MCF 10A (cell line): ENCODE results near the gene LILRA1. TPM values are rescaled to one million over a fixed set of nuclear protein-coding genes. Genes with fewer than 3 reads are reported as not detected.

Experiments used
- BruUV-seq: library from RNA; stranded (reverse); fragments of 400-500 nt; replicated peaks from 2 replicates; lab custom pipeline; 2021; lab: Mats Ljungman, UMichigan
- CTCF ChIA-PET: fragments of 300-600 bp; sonication (Branson Sonifier 250); formaldehyde crosslinking; extraction: SDS; loops from one replicate; lab custom pipeline; 2021; ENCODE audit warnings: antibody characterized with exemption, inconsistent platforms; lab: Yijun Ruan, JAX
- POLR2A ChIA-PET: fragments of 300-600, 350-650 bp; sonication (Branson Sonifier 250); formaldehyde crosslinking; extraction: SDS; loops from one replicate; lab custom pipeline; 2020; ENCODE audit warnings: antibody characterized with exemption, inconsistent platforms; lab: Yijun Ruan, JAX
- DNase-seq: peaks from one replicate; pipeline ENCODE4 v3.0.0-alpha.2; 2018; ENCODE audit not compliant: unreplicated experiment
- H3K27ac Mint-ChIP-seq: one replicate; pipeline ENCODE4 v1.8.0; 2022; ENCODE audit warnings: mild to moderate bottlenecking, low read depth, mixed read lengths; ENCODE audit not compliant: unreplicated experiment
- H3K27me3 Mint-ChIP-seq: one replicate; pipeline ENCODE4 v1.8.0; 2022; ENCODE audit warnings: mixed read lengths; ENCODE audit not compliant: insufficient read depth, unreplicated experiment
- H3K36me3 Mint-ChIP-seq: one replicate; pipeline ENCODE4 v1.8.0; 2022; ENCODE audit warnings: mild to moderate bottlenecking, moderate library complexity, mixed read lengths; ENCODE audit not compliant: insufficient read depth, unreplicated experiment
- H3K4me1 Mint-ChIP-seq: one replicate; pipeline ENCODE4 v1.8.0; 2022; ENCODE audit warnings: mixed read lengths; ENCODE audit not compliant: insufficient read depth, unreplicated experiment
- H3K4me3 Mint-ChIP-seq: one replicate; pipeline ENCODE4 v1.8.0; 2022; ENCODE audit warnings: mild to moderate bottlenecking, moderate library complexity, mixed read lengths; ENCODE audit not compliant: unreplicated experiment
- H3K9me3 Mint-ChIP-seq: one replicate; pipeline ENCODE4 v1.8.0; 2022; ENCODE audit warnings: mixed read lengths; ENCODE audit not compliant: unreplicated experiment
- CTCF ChIP-seq: fragments of 200-600 bp; IDR thresholded peaks from one replicate; pipeline ENCODE4 v1.8.0; 2022; ENCODE audit warnings: antibody characterized with exemption, mild to moderate bottlenecking; ENCODE audit not compliant: unreplicated experiment
- intact Hi-C: fragments of 100-400 bp; cut with micrococcal nuclease; formaldehyde crosslinking; loops from 2 replicates; pipeline ENCODE4 v1.14.1; 2022
- total RNA-seq: library from RNA; stranded (reverse); gene quantifications from 2 replicates; pipeline ENCODE4 v1.2.3, GENCODE V29; 2022

The LILRA1 gene
- total RNA-seq, 1 experiment from 2014 or later: not detected

GRCh38 chr19:54551950-54552912 lies 41.2 kb upstream of the LILRA1 start:
- no peak for TF ChIP-seq CTCF
- H3K9me3 Mint-ChIP-seq: peaks cover 10% of the 10 kb centered on the region
- CTCF ChIA-PET: interaction anchor here (0.7 kb wide), 1 partner anchor 105 kb away, joined by 3 read pairs; no protein-coding TSS in a partner anchor
- H3K36me3 Mint-ChIP-seq: no peaks in the 10 kb centered on the region
- POLR2A ChIA-PET: no interaction called here
- no peaks in the 10 kb centered on the region for H3K4me1 Mint-ChIP-seq
- no peak overlapping the region for H3K4me3 Mint-ChIP-seq
- H3K27me3 Mint-ChIP-seq: no peaks in the 10 kb centered on the region
- no TSS peak for BruUV-seq
- DNase-seq: no peak
- H3K27ac Mint-ChIP-seq: no peak overlapping the region
- intact Hi-C loops: no loop called here

- Mint-ChIP-seq H3K9me3 (peaks cover 10% of the 10 kb centered on the region), H3K36me3 (no peaks in the 10 kb centered on the region), H3K27me3 (no peaks in the 10 kb centered on the region), H3K4me3 (no peak overlapping the region), H3K4me1 (no peaks in the 10 kb centered on the region), H3K27ac (no peak overlapping the region)
- BruUV-seq: no TSS peak
- ChIA-PET CTCF (no interaction called here), POLR2A (no interaction called here)
- TF ChIP-seq CTCF: no peak
- DNase-seq: no peak
- intact Hi-C loops: no loop called here
Observed at GRCh38 chr19:54552913-54553310, 40.5 kb upstream of the LILRA1 start.

GRCh38 chr19:54554006-54554405 lies 39.4 kb upstream of the LILRA1 start:
- intact Hi-C loops: no loop called here
- DNase-seq: no peak
- Mint-ChIP-seq H3K27ac (no peak overlapping the region), H3K27me3 (no peaks in the 10 kb centered on the region), H3K4me1 (no peaks in the 10 kb centered on the region), H3K4me3 (no peak overlapping the region), H3K36me3 (no peaks in the 10 kb centered on the region), H3K9me3 (peaks cover 12% of the 10 kb centered on the region)
- no peak for TF ChIP-seq CTCF
- ChIA-PET CTCF (no interaction called here), POLR2A (no interaction called here)
- BruUV-seq: no TSS peak

GRCh38 chr19:54554896-54555295 lies 38.5 kb upstream of the LILRA1 start:
- H3K27ac Mint-ChIP-seq: no peak overlapping the region
- H3K27me3 Mint-ChIP-seq: no peaks in the 10 kb centered on the region
- no peak for DNase-seq
- no peaks in the 10 kb centered on the region for H3K36me3 Mint-ChIP-seq
- no peak for TF ChIP-seq CTCF
- BruUV-seq: no TSS peak
- ChIA-PET POLR2A (no interaction called here), CTCF (no interaction called here)
- intact Hi-C loops: no loop called here
- H3K4me3 Mint-ChIP-seq: no peak overlapping the region
- H3K9me3 Mint-ChIP-seq: peaks cover 15% of the 10 kb centered on the region
- H3K4me1 Mint-ChIP-seq: no peaks in the 10 kb centered on the region
